ENCODE results near the gene PHF12.

Gene PHF12

GRCh38 chr17:28975031-28975430, 23.7 kb upstream of the PHF12 start:
- no peak for DNase-seq

GRCh38 chr17:28974451-28974850, 23.1 kb upstream of the PHF12 start:
- DNase-seq: no peak

GRCh38 chr17:28973425-28973824, 22.1 kb upstream of the PHF12 start:
- no peak for DNase-seq

DNA sequence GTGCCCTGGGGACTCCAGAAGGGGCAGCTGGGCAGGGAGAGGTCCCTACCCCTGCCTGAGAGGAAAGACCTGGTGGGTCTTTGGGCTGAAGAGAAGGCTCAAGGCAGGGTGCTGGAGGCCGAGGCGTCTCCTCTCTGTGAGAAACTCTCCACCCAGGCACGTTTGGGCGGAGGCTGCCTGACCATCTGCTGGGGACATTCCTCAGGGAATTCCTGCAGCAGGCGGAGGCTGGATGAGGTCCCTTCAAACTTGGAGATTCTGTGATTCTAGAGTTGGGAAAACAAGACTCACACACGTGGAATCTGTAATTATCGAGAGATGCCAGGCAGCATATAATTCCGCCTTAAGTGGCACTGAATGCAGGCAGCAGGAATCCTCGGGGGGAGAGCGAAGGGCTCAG, 21.1 kb upstream of the PHF12 start:
- no peak for DNase-seq

GRCh38 chr17:28970879-28971278, 19.6 kb upstream of the PHF12 start:
- no peak for DNase-seq

- no peak for DNase-seq
Observed at GRCh38 chr17:28969706-28970393, 18.5 kb upstream of the PHF12 start.

GRCh38 chr17:28968914-28969295, 17.6 kb upstream of the PHF12 start:
- no peak for DNase-seq

DNA sequence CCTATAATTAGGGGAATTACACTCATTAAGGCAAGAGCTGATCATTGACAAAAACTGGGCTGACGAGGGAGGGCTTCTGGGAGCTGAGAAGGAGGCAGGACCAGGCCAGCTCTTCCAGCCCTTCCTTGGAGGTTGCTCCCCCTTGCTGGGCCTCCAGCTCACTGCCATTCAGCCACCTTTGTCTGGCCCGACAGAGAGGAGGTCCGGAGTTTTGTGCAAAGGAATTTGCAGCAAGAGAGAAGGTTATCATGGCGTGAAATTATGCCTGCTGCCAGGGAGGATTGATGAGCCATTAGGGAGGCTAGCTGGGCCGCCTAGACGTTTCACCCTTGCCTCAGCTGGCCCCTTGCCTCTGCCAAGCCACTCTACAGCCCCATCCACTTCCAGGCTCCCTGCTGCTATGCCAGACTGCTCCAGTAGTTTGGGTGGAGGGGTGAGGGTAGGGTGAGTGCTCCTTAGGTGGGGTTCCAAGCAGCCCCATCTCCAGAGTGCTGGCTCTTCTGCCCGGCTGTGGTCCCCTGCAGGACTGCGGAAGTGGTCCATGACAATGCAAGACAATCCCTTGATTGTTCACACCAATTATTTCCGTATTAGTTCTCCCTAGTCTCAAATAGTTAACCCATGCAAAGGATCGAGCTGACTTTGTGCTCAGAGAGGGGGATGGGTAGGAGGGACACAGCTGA, 17.1 kb upstream of the PHF12 start:
- no peak for DNase-seq

DNA sequence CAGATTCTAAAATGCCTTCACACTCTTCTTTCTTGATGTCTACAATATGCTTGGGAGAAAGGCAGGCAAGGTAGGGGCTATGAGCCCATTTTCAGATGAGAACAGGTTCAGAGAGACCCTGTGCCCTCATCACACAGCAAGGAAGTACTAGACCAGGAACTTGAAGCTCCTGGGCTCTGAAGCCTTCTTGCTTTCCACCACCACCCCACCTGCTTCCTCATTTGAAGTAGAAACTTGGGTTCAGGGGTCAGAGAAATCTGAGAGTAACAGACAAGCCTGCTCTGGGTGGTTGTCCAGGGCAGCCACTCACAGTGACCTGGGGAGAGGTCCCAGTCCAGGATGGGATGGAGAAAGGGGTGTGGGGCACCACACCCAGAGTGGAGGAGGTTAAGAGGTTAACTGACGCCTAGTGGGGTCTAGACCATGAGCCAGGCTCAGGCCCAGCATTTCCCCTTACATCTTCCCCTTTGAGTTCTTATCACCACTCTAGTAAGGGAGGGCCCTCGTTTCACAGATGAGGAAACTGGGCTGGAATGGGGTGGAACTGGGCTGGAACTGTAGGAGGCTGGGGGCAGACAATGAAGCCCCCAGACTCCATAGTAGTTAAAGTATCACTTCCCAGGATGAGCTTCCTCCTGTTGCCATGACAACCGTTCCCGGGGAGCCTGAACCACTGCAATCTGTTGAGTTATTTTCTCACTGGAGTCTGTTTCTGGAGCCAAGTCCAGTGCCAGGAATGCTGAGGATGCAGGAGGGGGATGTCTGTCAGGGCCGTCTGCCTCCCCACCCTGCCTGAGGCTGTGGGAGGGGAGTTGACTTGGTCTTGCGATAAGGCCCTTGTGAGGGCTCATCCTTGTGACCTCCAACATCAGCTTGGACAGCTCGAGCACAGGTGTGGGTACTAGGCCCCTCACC, 16.2 kb upstream of the PHF12 start:
- no peak for DNase-seq

- no peak for DNase-seq
Observed at GRCh38 chr17:28963841-28964240, 12.5 kb upstream of the PHF12 start.

GRCh38 chr17:28963055-28963611, 11.8 kb upstream of the PHF12 start:
- no peak for DNase-seq

- no peak for DNase-seq
Observed at GRCh38 chr17:28961391-28961790, 10.1 kb upstream of the PHF12 start.

DNA sequence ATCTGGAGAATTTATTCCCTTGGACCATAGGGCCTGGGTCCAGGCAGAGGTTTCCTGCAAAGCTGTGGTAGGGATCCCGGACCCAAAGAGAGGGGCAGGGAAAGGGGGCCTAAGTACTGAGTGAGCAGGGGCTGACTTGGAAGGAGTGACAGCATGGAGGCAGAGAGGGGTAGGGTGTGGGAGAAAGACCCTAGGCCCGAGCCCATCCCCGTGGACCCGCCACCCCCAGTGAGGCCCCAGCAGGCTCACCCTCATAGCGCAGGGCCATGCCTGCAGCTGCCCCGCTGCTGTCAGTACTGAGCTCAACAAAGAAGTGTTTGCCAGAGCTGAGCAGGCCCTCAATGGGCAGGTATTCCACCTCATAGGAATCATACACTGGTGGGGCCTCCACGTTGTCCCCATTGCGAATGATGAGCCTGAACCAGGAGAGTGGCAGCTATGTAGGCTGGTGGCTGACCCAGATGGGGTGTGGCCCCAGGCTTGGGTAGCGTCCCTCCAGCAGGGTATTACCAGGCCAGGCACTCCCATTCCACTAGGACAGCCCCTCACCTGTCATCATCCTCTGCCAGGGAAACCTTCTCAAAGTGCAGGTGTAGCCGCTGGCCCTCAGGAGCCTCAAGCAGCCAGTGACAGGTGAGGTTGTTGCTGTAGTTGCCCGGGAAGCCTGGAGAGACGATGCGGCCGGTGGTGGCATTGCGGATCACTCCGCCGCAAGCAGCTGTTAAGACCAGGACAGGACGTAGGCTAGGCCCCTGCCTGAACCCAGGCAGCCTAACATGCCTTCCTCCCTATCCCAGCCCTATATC, 9.1 kb upstream of the PHF12 start:
- no peak for DNase-seq

DNA sequence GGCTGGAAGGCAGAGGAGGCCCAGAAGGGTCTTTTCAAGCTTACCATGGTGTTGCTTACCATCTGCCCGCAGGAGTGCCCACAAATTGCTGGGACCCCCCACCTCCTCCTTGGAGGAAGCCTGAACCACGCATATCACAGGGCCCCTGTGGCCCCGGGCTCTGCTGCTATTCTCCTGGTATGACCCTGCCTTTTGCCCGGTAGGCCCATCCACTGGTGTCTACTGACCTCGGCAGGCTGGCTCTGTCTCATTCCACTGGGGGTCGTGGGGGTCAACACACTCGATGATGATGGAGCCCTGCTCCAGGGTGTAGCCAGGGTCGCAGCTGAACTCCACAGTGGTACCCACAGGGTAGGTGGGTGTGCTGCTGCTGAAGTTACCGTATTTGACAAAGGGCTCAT, 8.2 kb upstream of the PHF12 start:
- DNase-seq: no peak

DNA sequence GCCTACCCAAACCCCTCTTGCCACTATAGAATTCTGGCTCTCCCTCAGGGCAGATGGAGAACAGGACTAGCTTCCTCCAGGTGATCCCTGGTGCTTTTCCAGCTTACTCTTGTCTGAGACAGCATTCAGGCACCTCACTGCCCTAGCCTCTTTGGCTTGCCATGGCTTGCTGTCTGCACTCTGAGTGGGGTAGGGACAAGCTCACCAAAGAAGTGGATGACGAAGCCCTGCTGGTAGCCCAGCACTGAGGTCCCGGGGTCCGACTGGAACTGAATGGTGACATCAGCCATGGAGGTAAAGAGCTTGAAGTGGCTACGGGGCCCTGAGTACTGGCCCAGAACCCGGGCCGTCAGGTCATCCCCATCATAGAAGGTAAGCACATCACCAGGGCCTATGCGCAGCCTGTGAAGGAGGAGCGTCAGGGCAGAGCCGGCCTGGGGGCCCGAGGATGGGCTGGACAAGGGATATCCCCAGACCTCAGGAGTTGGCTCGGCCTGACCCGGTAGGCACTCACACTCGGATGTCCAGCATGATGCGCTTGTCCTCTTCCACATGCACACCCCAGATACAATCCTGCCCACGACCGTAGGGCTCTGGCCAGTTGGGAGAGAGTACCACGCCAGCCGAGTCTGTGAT, 7.6 kb upstream of the PHF12 start:
- DNase-seq: no peak

- no peak for DNase-seq
Observed at GRCh38 chr17:28957992-28958355, 6.7 kb upstream of the PHF12 start.

- no peak for DNase-seq
Observed at GRCh38 chr17:28957277-28957991, 6.1 kb upstream of the PHF12 start.

DNA sequence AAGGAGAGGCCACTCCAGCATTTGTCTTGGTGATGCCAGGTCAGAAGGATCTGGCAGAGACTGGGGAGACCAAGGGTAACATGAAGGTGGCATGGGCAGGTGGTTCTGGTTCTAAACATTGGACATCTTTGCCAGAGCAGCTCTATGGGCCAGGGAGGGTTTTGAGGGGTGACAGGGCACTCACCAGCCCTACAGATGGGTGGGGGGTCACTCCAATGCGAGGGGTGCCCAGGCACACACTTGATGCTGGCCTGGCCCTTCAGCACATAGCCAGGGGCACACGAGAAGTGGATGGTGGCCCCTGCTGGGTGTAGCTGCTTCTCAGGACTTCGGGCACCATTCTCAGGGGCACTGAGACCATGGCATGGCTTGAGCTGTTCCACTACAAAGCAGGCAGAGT, 5.5 kb upstream of the PHF12 start:
- DNase-seq: no peak

- no peak for DNase-seq
Observed at GRCh38 chr17:28956112-28956511, 4.8 kb upstream of the PHF12 start.

DNA sequence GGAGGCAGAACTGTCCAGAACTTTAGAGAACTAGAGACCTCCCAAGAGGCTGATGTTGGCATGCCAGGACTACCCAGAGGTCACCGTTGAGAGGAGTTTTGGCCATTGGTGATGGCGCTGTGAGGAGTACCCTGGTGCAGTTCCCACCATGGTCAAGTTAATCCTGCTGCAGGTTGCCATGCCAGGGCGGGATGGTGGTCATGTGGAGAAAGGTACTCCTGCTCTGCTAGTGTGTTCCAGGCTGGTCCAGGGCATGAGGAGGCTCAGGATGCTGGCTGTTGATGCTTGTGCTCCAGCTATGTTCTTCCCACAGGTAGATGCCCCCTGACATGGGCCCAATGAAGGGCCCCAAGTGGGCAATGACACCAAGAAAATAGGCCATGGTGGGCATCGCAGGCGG, 4.1 kb upstream of the PHF12 start:
- DNase-seq: no peak

DNA sequence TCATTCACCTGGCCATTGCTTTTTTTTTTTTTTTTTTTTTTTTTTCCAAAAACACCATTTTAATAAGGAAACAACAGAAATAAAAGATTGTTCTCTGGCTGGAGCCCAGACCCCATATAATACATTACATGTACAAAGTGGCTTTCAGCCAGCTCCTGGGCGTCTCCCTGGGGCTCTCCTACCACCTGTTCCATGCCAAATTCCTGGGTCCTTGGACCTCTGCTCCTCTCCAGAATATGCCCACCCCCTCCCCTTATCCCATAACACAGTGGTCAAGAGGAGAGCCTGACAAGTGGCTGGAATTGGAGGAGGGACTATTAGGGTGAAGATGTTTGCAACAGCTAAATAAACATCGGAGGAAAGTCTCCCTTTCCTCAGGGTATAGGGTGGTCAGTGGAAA, 3.6 kb upstream of the PHF12 start:
- no peak for DNase-seq

All from NCI-H1436 (cell line).